AG04449 (cell line): ENCODE results near the gene UACA.

ENCODE experiments used
- CTCF ChIA-PET: fragments of 350-600 bp; formaldehyde crosslinking; extraction: SDS; loops from one replicate; lab custom pipeline; 2021; ENCODE audit warnings: antibody characterized with exemption; lab: Yijun Ruan, JAX
- POLR2A ChIA-PET: fragments of 400-600, 350-600 bp; formaldehyde crosslinking; extraction: SDS; loops from one replicate; lab custom pipeline; 2020; ENCODE audit warnings: antibody characterized with exemption, inconsistent platforms; lab: Yijun Ruan, JAX
- DNase-seq: peaks from one replicate; pipeline ENCODE4 v3.0.0-alpha.2; 2010; ENCODE audit warnings: low read depth, low spot score
- H3K4me3 ChIP-seq: 2 replicates; pipeline ENCODE4 v1.5.1; 2011; ENCODE audit warnings: low read depth, mild to moderate bottlenecking, control low read depth, low read length
- CTCF ChIP-seq: IDR thresholded peaks from one replicate; pipeline ENCODE4 v1.5.1; 2011; ENCODE audit warnings: mild to moderate bottlenecking, moderate library complexity, low read length, control low read depth, inconsistent platforms; ENCODE audit not compliant: insufficient read depth; ENCODE audit errors: missing control alignments

The UACA gene

DNA sequence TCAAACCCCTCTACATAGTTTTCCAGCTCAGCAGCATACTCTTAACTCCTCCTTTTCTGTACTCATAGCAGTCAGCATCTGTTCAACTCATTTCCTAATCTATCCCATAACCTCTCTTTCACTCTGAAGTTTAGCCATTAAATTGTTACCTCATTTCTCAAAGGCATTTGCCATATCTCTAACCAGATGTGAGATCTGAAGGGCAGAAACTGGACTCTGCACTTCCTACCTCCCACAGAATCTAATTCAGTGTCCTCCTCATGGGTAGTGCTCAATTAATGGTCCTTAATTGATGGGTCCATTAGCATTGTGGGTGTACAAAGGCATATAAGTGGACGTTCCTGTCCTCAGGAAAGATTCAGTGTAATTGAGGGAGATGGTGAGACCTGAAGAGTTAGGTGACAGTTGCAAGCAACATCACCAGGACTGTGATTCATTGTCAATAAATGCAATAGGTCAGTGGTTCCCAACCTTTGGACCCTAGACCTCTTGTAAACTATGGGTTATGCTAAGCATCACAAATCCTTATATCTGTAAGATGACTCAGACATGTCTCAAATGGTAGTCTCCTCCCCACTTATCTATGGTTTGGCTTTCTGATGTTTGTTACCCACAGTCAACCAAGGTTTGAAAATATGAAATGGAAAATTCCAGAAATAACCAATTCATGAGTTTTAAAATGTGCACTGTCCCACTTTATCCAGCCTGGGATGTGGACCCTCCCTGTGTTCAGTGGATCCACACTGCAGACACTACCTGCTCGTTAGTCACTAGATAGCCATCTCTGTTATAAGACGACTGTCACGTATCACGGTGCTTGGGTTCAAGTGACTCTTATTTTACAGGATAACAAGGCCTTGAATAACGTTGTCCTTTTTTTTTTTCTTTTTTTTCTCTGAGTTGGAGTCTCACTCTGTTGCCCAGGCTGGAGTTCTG is 25.0 kb upstream of the UACA start:
- POLR2A ChIA-PET: interaction anchor here (1.0 kb wide), 1 partner anchor 11 kb away, joined by 4 read pairs; no protein-coding TSS in a partner anchor
- CTCF ChIA-PET: interaction anchor here (1.2 to 2.4 kb wide), 3 partner anchors 23 to 36 kb away, joined by 3 to 11 read pairs (median 5); no protein-coding TSS in a partner anchor
- DNase-seq: no peak
- no peak overlapping the region for H3K4me3 ChIP-seq
- TF ChIP-seq CTCF: no peak

DNA sequence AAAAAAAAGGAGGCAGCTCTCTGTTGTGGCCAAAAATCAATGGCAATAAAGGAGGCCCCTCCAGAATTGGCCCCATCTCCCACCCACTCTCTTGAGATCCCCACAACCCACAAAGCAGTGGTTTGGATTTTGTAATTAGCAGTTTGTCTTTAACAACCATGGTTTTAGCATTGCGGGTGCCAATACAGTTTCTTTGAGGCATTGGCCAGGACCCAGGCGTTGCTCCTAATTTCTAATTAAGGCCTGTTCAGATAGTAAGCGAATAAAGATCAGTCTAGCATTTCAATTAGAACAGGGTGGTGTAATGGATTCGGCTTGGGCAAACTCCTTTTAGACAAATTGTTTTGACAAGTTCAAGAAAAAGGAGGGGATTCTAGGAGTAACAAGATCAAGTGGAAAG is 23.6 kb upstream of the UACA start:
- CTCF ChIA-PET: interaction anchor here (1.1 to 2.4 kb wide), 3 partner anchors 9 to 25 kb away, joined by 3 to 11 read pairs (median 3); no protein-coding TSS in a partner anchor
- TF ChIP-seq CTCF: no peak
- POLR2A ChIA-PET: no interaction called here
- DNase-seq: no peak
- no peak overlapping the region for H3K4me3 ChIP-seq

DNA sequence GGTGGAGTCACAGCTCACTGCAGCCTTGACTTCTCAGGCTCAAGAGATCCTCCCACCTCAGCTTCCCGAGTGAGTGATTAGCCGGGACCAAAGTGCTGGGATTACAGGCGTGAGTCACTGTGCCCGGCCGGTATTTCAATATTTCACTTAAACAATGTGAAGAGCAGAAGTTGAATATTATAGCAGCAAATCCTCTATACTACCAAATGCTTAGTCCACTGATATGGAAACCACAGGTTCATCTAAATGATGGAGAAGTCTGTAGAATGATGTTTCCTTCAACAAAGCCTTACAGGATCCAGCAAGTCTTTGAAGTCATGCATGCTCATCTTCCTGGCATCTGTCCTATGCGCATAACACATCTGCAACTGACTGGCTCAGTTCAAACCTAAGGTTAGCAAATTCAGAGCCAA is 20.3 kb upstream of the UACA start:
- ChIA-PET POLR2A (interaction anchor here (1.1 kb wide), 1 partner anchor 20 kb away, joined by 4 read pairs; the partner anchor contains the start of gene UACA), CTCF (interaction anchor here (1.3 to 1.8 kb wide), 5 partner anchors 9 to 104 kb away, joined by 3 to 5 read pairs (median 4); no protein-coding TSS in a partner anchor)
- DNase-seq: no peak
- H3K4me3 ChIP-seq: no peak overlapping the region
- no peak for TF ChIP-seq CTCF

- ChIA-PET POLR2A (interaction anchor here (1.1 kb wide), 1 partner anchor 20 kb away, joined by 4 read pairs; the partner anchor contains the start of gene UACA), CTCF (interaction anchor here (1.3 to 1.8 kb wide), 4 partner anchors 9 to 61 kb away, joined by 3 to 5 read pairs (median 4); no protein-coding TSS in a partner anchor)
- no peak overlapping the region for H3K4me3 ChIP-seq
- TF ChIP-seq CTCF: no peak
- no peak for DNase-seq
These were observed 19.7 kb upstream of the UACA start for GRCh38 chr15:70783041-70783440.

GRCh38 chr15:70781236-70781635 is 17.9 kb upstream of the UACA start:
- no peak for DNase-seq
- ChIA-PET CTCF (interaction anchor here (0.6 kb wide), 1 partner anchor 29 kb away, joined by 3 read pairs; no protein-coding TSS in a partner anchor), POLR2A (no interaction called here)
- H3K4me3 ChIP-seq: no peak overlapping the region
- no peak for TF ChIP-seq CTCF
